HG03045 (cell line): ENCODE results near the gene ADGRG6.

ENCODE experiments used
- ATAC-seq: cut with Tn5 transposase; IDR thresholded peaks from one replicate; pipeline ENCODE4 v1.9.1; 2021; ENCODE audit warnings: mild to moderate bottlenecking, moderate library complexity; ENCODE audit not compliant: unreplicated experiment

The ADGRG6 gene

GRCh38 chr6:142374091-142374770 is 72.4 kb downstream of the ADGRG6 start:
- no peak for ATAC-seq

GRCh38 chr6:142374965-142375733 is 73.3 kb downstream of the ADGRG6 start:
- no peak for ATAC-seq

GRCh38 chr6:142376115-142376514 is 74.3 kb downstream of the ADGRG6 start:
- no peak for ATAC-seq

- no peak for ATAC-seq
Observed at GRCh38 chr6:142376800-142377496, 75.1 kb downstream of the ADGRG6 start.

- no peak for ATAC-seq
Observed at GRCh38 chr6:142377497-142377848, 75.7 kb downstream of the ADGRG6 start.

GRCh38 chr6:142378138-142378875 is 76.5 kb downstream of the ADGRG6 start:
- ATAC-seq: no peak

- no peak for ATAC-seq
Observed at GRCh38 chr6:142380626-142381025, 78.8 kb downstream of the ADGRG6 start.

GRCh38 chr6:142381181-142381580 is 79.4 kb downstream of the ADGRG6 start:
- no peak for ATAC-seq

- ATAC-seq: no peak
Observed at GRCh38 chr6:142381845-142382378, 80.1 kb downstream of the ADGRG6 start.

- no peak for ATAC-seq
Observed at GRCh38 chr6:142384519-142385254, 82.9 kb downstream of the ADGRG6 start.

GRCh38 chr6:142385352-142385751 is 83.5 kb downstream of the ADGRG6 start:
- no peak for ATAC-seq

GRCh38 chr6:142386657-142387056 is 84.8 kb downstream of the ADGRG6 start:
- ATAC-seq: no peak

GRCh38 chr6:142387997-142388815 is 86.4 kb downstream of the ADGRG6 start:
- ATAC-seq: no peak

- ATAC-seq: no peak
Observed at GRCh38 chr6:142395266-142395665, 93.5 kb downstream of the ADGRG6 start.

GRCh38 chr6:142395768-142396231 is 94.0 kb downstream of the ADGRG6 start:
- ATAC-seq: peak; percentile 75

GRCh38 chr6:142398353-142398752 is 96.5 kb downstream of the ADGRG6 start:
- ATAC-seq: no peak

- no peak for ATAC-seq
Observed at GRCh38 chr6:142399739-142400138, 97.9 kb downstream of the ADGRG6 start.

GRCh38 chr6:142400495-142400894 is 98.7 kb downstream of the ADGRG6 start:
- ATAC-seq: no peak

GRCh38 chr6:142401838-142402237 is 100.0 kb downstream of the ADGRG6 start:
- ATAC-seq: no peak
